DOHH2 (cell line): ENCODE measurements around the gene IDUA.

Experiments used
- H3F3A ChIP-seq: fragments of 200-600 bp; sonication (generic), shearing (Covaris generic); 2 replicates; pipeline ENCODE4 v1.6.0; 2016; ENCODE audit warnings: antibody characterized with exemption, mild to moderate bottlenecking; ENCODE audit not compliant: control insufficient read depth, insufficient read depth
- H3K27ac ChIP-seq: fragments of 200-600 bp; sonication (generic); 2 replicates; pipeline ENCODE4 v1.5.1; 2014; ENCODE audit warnings: low read depth, mild to moderate bottlenecking, low read length, moderate library complexity
- H3K27me3 ChIP-seq: fragments of 200-600 bp; sonication (generic); 2 replicates; pipeline ENCODE4 v1.6.1; 2014; ENCODE audit warnings: mild to moderate bottlenecking, low read length, mixed read lengths; ENCODE audit not compliant: control insufficient read depth
- H3K36me3 ChIP-seq: fragments of 200-600 bp; sonication (generic); 2 replicates; pipeline ENCODE4 v1.6.1; 2014; ENCODE audit warnings: mild to moderate bottlenecking, low read length, moderate library complexity, mixed read lengths; ENCODE audit not compliant: control insufficient read depth
- H3K4me1 ChIP-seq: fragments of 200-600 bp; sonication (generic); 2 replicates; pipeline ENCODE4 v1.6.1; 2014; ENCODE audit warnings: mild to moderate bottlenecking, low read length, mixed read lengths; ENCODE audit not compliant: control insufficient read depth
- H3K4me2 ChIP-seq: fragments of 200-600 bp; sonication (generic); 2 replicates; pipeline ENCODE4 v1.6.0; 2014; ENCODE audit warnings: mild to moderate bottlenecking, low read length, moderate library complexity
- H3K4me3 ChIP-seq: fragments of 200-600 bp; sonication (generic); 2 replicates; pipeline ENCODE4 v1.5.1; 2014; ENCODE audit warnings: mild to moderate bottlenecking, low read length, mixed read lengths
- H3K79me2 ChIP-seq: fragments of 200-600 bp; sonication (generic); 2 replicates; pipeline ENCODE4 v1.6.1; 2014; ENCODE audit warnings: mild to moderate bottlenecking, low read length, mixed read lengths; ENCODE audit not compliant: control insufficient read depth
- H3K9me2 ChIP-seq: fragments of 200-600 bp; sonication (generic); replicated peaks from 2 replicates; pipeline ENCODE4 v1.6.1; 2014; ENCODE audit warnings: mild to moderate bottlenecking, low read length, mixed read lengths; ENCODE audit not compliant: control insufficient read depth
- H3K9me3 ChIP-seq: fragments of 200-600 bp; sonication (generic); 2 replicates; pipeline ENCODE4 v1.6.1; 2014; ENCODE audit warnings: antibody characterized with exemption, low read length, mixed read lengths; ENCODE audit not compliant: control insufficient read depth, insufficient read depth
- H4K20me1 ChIP-seq: fragments of 200-600 bp; sonication (generic); 2 replicates; pipeline ENCODE4 v1.6.0; 2014; ENCODE audit warnings: low read depth, mild to moderate bottlenecking, antibody characterized with exemption, low read length, moderate library complexity; ENCODE audit not compliant: control insufficient read depth, insufficient read depth
- EZH2phosphoT487 ChIP-seq: fragments of 200-600 bp; sonication (generic); IDR thresholded peaks from 2 replicates; pipeline ENCODE4 v1.6.1; 2017; ENCODE audit warnings: borderline replicate concordance, mild to moderate bottlenecking, antibody characterized with exemption, low read length, moderate library complexity, mixed read lengths
- TF ChIP-seq, protein P1 (sequence below): fragments of 200-600 bp; sonication (generic); IDR thresholded peaks from one replicate; pipeline ENCODE4 v1.5.1; 2014; ENCODE audit warnings: antibody characterized with exemption, mild to moderate bottlenecking, low read depth, low read length; ENCODE audit not compliant: poor library complexity, severe bottlenecking

IDUA gene

DNA sequence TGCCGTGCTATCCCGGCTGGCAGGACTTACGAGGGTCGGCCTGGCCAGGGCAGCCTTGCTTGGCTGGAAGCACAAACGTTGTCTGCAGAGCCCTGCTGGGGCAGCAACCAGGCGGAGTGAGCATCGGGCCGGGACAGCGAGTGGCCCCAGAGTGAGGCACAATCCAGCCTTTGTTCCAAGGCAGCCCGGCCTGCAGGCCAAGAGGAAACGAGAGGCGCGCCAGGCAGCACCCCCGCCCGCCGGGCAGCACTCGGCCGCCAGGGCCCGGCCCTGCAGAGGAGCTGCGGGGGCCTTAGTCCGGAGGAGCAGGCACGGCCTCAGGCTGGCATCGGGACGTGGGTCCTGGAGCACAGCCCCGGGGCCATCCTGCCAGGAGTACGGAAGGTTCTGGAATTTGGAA lies 48.7 kb downstream of the IDUA start:
- Histone ChIP-seq H3K27ac (no peak overlapping the region), H3K4me3 (no peak overlapping the region), H3K4me2 (no peak overlapping the region), H3K79me2 (no peaks in the 10 kb centered on the region), H4K20me1 (no peaks in the 10 kb centered on the region), H3K9me2 (no peaks in the 10 kb centered on the region), H3K9me3 (no peaks in the 10 kb centered on the region), H3K27me3 (no peaks in the 10 kb centered on the region), H3F3A (no peaks in the 10 kb centered on the region), H3K4me1 (no peaks in the 10 kb centered on the region), H3K36me3 (no peaks in the 10 kb centered on the region)
- TF ChIP-seq, protein P1, sequence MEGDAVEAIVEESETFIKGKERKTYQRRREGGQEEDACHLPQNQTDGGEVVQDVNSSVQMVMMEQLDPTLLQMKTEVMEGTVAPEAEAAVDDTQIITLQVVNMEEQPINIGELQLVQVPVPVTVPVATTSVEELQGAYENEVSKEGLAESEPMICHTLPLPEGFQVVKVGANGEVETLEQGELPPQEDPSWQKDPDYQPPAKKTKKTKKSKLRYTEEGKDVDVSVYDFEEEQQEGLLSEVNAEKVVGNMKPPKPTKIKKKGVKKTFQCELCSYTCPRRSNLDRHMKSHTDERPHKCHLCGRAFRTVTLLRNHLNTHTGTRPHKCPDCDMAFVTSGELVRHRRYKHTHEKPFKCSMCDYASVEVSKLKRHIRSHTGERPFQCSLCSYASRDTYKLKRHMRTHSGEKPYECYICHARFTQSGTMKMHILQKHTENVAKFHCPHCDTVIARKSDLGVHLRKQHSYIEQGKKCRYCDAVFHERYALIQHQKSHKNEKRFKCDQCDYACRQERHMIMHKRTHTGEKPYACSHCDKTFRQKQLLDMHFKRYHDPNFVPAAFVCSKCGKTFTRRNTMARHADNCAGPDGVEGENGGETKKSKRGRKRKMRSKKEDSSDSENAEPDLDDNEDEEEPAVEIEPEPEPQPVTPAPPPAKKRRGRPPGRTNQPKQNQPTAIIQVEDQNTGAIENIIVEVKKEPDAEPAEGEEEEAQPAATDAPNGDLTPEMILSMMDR, result no peak
- no peak for TF ChIP-seq EZH2phosphoT487

DNA sequence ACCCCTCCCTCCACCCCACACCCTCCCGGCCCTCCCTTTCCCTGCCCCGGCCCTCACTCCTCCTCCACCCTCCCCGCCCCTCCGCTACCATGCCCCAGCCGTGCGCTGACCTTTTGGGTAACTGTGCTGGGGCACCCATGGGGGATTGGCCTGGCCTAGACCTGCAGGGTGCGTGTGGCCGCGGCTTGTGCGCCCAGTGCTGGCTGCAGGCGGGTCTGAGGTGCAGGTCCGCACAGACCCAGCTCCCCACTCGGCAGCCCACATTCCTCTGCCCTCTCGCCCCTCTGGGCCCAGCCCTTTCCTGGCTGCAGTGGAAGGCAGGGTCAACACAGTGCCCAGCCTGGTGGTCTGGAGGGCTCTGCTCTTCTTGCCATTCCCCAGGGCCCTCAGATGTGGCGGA lies 49.3 kb downstream of the IDUA start:
- H3K27ac ChIP-seq, result no peak overlapping the region
- TF ChIP-seq EZH2phosphoT487, result no peak
- TF ChIP-seq, protein P1, result no peak

DNA sequence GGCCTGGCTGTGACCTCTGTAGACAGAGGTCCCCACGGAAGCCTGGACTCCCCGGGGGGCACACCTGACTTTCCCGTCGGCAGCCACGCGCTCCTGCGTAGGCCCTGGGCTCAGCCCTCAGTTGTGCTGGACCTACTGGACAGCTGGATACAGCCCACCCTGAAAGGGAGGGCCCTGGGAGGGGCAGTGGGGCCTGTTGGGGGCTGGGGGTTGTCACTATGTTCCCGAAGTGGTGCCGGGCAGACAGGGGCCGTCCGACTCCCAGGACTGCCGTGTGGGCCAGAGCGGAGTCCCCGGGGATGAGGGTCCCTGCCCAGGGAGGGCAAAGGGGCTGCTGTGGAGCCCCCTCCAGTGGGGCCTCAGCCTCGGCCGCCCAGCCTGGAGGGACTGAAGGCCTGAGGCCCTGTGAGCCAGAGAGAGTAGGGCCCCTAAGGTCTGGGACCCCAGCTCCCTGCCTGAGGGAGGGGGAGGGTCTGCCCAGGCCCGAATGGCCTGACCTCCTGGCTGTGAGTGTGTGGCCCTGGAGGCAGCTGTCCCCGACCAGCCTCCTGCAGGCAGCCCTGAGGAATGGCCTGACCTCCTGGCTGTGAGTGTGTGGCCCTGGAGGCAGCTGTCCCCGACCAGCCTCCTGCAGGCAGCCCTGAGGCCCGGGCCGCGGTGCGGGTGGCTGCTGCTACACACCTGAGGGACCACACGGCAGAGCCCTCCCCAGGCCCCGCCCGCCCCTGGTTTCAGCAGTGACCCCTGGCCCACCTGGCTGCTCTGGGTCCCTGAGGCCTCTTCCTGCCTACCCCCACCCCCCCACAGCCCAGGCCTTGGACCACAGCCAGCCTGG lies 50.3 kb downstream of the IDUA start:
- H3K27me3 ChIP-seq, result no peaks in the 10 kb centered on the region
- TF ChIP-seq, protein P1, result no peak
- no peak for TF ChIP-seq EZH2phosphoT487

More for the DNA sequence above, 49.3 kb downstream of the IDUA start:
- H3K36me3 ChIP-seq, result no peaks in the 10 kb centered on the region
- H3K9me3 ChIP-seq, result no peaks in the 10 kb centered on the region
- H3F3A ChIP-seq, result no peaks in the 10 kb centered on the region
- no peaks in the 10 kb centered on the region for H3K27me3 ChIP-seq
- H3K4me2 ChIP-seq, result no peak overlapping the region
- no peaks in the 10 kb centered on the region for H3K79me2 ChIP-seq
- no peaks in the 10 kb centered on the region for H3K4me1 ChIP-seq
- no peaks in the 10 kb centered on the region for H3K9me2 ChIP-seq
- no peak overlapping the region for H3K4me3 ChIP-seq
- no peaks in the 10 kb centered on the region for H4K20me1 ChIP-seq

More for the DNA sequence above, 50.3 kb downstream of the IDUA start:
- no peak overlapping the region for H3K4me3 ChIP-seq
- H3K36me3 ChIP-seq, result no peaks in the 10 kb centered on the region
- H3K79me2 ChIP-seq, result no peaks in the 10 kb centered on the region
- no peak overlapping the region for H3K27ac ChIP-seq
- no peaks in the 10 kb centered on the region for H3K9me2 ChIP-seq
- H3K9me3 ChIP-seq, result no peaks in the 10 kb centered on the region
- no peaks in the 10 kb centered on the region for H4K20me1 ChIP-seq
- no peaks in the 10 kb centered on the region for H3F3A ChIP-seq
- H3K4me2 ChIP-seq, result no peak overlapping the region
- no peaks in the 10 kb centered on the region for H3K4me1 ChIP-seq
